Activated CD4-positive, alpha-beta T cell treated with anti-CD3 and anti-CD28 coated beads for 24 hours (primary cell): ENCODE results near the gene LRP1B.

Experiments used
- DNase-seq, 2 donors: peaks; one replicate each; pipeline ENCODE4 v3.0.0-alpha.2; 2020; ENCODE audit warnings: low read depth in 2 of 2

LRP1B gene

GRCh38 chr2:141957827-141958450, 172.9 kb downstream of the LRP1B start:
- no peak for DNase-seq

GRCh38 chr2:141957321-141957720, 173.5 kb downstream of the LRP1B start:
- DNase-seq: no peak

GRCh38 chr2:141947396-141948114, 183.3 kb downstream of the LRP1B start:
- DNase-seq: no peak

- DNase-seq: no peak
Observed at GRCh38 chr2:141946016-141946415, 184.8 kb downstream of the LRP1B start.

- no peak for DNase-seq
Observed at GRCh38 chr2:141943918-141944317, 186.9 kb downstream of the LRP1B start.

- DNase-seq: no peak
Observed at GRCh38 chr2:141942006-141942789, 188.6 kb downstream of the LRP1B start.

- DNase-seq: no peak
Observed at GRCh38 chr2:141941210-141941714, 189.6 kb downstream of the LRP1B start.

- DNase-seq: no peak
Observed at GRCh38 chr2:141940709-141941108, 190.1 kb downstream of the LRP1B start.

GRCh38 chr2:141933226-141933625, 197.6 kb downstream of the LRP1B start:
- DNase-seq: no peak

- DNase-seq: no peak
Observed at GRCh38 chr2:141932261-141932660, 198.6 kb downstream of the LRP1B start.

- no peak for DNase-seq
Observed at GRCh38 chr2:141931797-141932196, 199.0 kb downstream of the LRP1B start.

GRCh38 chr2:141930803-141931202, 200.0 kb downstream of the LRP1B start:
- DNase-seq: no peak

GRCh38 chr2:141929331-141930252, 201.2 kb downstream of the LRP1B start:
- no peak for DNase-seq

GRCh38 chr2:141928476-141928875, 202.3 kb downstream of the LRP1B start:
- no peak for DNase-seq

GRCh38 chr2:141927536-141927935, 203.3 kb downstream of the LRP1B start:
- DNase-seq: no peak

- no peak for DNase-seq
Observed at GRCh38 chr2:141925511-141925910, 205.3 kb downstream of the LRP1B start.

- DNase-seq: no peak
Observed at GRCh38 chr2:141923657-141924056, 207.2 kb downstream of the LRP1B start.

- no peak for DNase-seq
Observed at GRCh38 chr2:141911485-141912066, 219.2 kb downstream of the LRP1B start.

GRCh38 chr2:141906678-141907077, 224.1 kb downstream of the LRP1B start:
- no peak for DNase-seq

GRCh38 chr2:141900826-141901225, 230.0 kb downstream of the LRP1B start:
- DNase-seq: no peak

GRCh38 chr2:141899740-141900139, 231.1 kb downstream of the LRP1B start:
- DNase-seq: no peak
